22Rv1 (cell line): ENCODE measurements around the gene CNTNAP2.

Experiments
- H3K27ac ChIP-seq: fragments of 450-650 bp; 2 replicates; pipeline ENCODE4 v1.5.1; 2017
- CTCF ChIP-seq: fragments of 450-650 bp; IDR thresholded peaks from 2 replicates; pipeline ENCODE4 v1.5.1; 2017; ENCODE audit warnings: mild to moderate bottlenecking
- ZFX ChIP-seq: fragments of 450-650 bp; IDR thresholded peaks from 2 replicates; pipeline ENCODE4 v1.6.1; 2017; ENCODE audit warnings: antibody characterized with exemption, borderline replicate concordance

The CNTNAP2 gene

GRCh38 chr7:148367731-148368475, 2251.3 kb downstream of the CNTNAP2 start:
- H3K27ac ChIP-seq: no peak overlapping the region
- TF ChIP-seq ZFX (no peak), CTCF (no peak)

GRCh38 chr7:148368562-148368961, 2252.0 kb downstream of the CNTNAP2 start:
- no peak overlapping the region for H3K27ac ChIP-seq
- TF ChIP-seq CTCF (no peak), ZFX (no peak)

GRCh38 chr7:148371280-148371937, 2254.8 kb downstream of the CNTNAP2 start:
- no peak overlapping the region for H3K27ac ChIP-seq
- TF ChIP-seq CTCF (no peak), ZFX (no peak)

GRCh38 chr7:148374396-148375259, 2258.0 kb downstream of the CNTNAP2 start:
- TF ChIP-seq ZFX: no peak
- TF ChIP-seq CTCF: no peak
- no peak overlapping the region for H3K27ac ChIP-seq

- TF ChIP-seq CTCF: no peak
- no peak for TF ChIP-seq ZFX
- no peak overlapping the region for H3K27ac ChIP-seq
Measured at GRCh38 chr7:148379677-148380076, 2263.1 kb downstream of the CNTNAP2 start.

GRCh38 chr7:148380596-148381419, 2264.2 kb downstream of the CNTNAP2 start:
- TF ChIP-seq ZFX (no peak), CTCF (no peak)
- H3K27ac ChIP-seq: no peak overlapping the region
